Measurements from ENCODE around the gene MCOLN2.
A peak's percentile ranks its signal among the peaks of the same experiment; 100 is the strongest.
"Not testable (repeated sequence)": the region's sequence is repeated elsewhere in the genome, so short reads cannot be mapped to it uniquely, and the experiment has no call there.

The MCOLN2 gene

GRCh38 chr1:84996846-84997666 lies at the start of gene MCOLN2:
Gene MCOLN2 (minus strand): TSS chr1:84997113. CDS start chr1:84996872, 241 bp downstream.
- DNase-seq (ENCODE audit: low spot score): peak; percentile 80

- no peak for DNase-seq (ENCODE audit: low spot score)
Measured at GRCh38 chr1:85042413-85042812, 45.5 kb upstream of the MCOLN2 start.

- no peak for DNase-seq (ENCODE audit: low spot score)
Measured at GRCh38 chr1:85041793-85042192, 44.9 kb upstream of the MCOLN2 start.

GRCh38 chr1:85033221-85033620 lies 36.3 kb upstream of the MCOLN2 start:
- DNase-seq (ENCODE audit: low spot score): no peak

- DNase-seq (ENCODE audit: low spot score): no peak
Measured at GRCh38 chr1:85030536-85030935, 33.6 kb upstream of the MCOLN2 start.

GRCh38 chr1:85028151-85028550 lies 31.2 kb upstream of the MCOLN2 start:
- no peak for DNase-seq (ENCODE audit: low spot score)

GRCh38 chr1:85027242-85027983 lies 30.5 kb upstream of the MCOLN2 start:
- no peak for DNase-seq (ENCODE audit: low spot score)

- no peak for DNase-seq (ENCODE audit: low spot score)
Measured at GRCh38 chr1:85025940-85026339, 29.0 kb upstream of the MCOLN2 start.

- DNase-seq (ENCODE audit: low spot score): no peak
Measured at GRCh38 chr1:85024736-85025135, 27.8 kb upstream of the MCOLN2 start.

- no peak for DNase-seq (ENCODE audit: low spot score)
Measured at GRCh38 chr1:85022700-85023099, 25.8 kb upstream of the MCOLN2 start.

- DNase-seq (ENCODE audit: low spot score): no peak
Measured at GRCh38 chr1:85019994-85020393, 23.1 kb upstream of the MCOLN2 start.

GRCh38 chr1:85015826-85016225 lies 18.9 kb upstream of the MCOLN2 start:
- DNase-seq (ENCODE audit: low spot score): no peak

GRCh38 chr1:85005641-85006040 lies 8.7 kb upstream of the MCOLN2 start:
- not testable (repeated sequence) for DNase-seq (ENCODE audit: low spot score)

GRCh38 chr1:85001742-85002141 lies 4.8 kb upstream of the MCOLN2 start:
- no peak for DNase-seq (ENCODE audit: low spot score)

- DNase-seq (ENCODE audit: low spot score): no peak
Measured at GRCh38 chr1:84998642-84999280, 1.8 kb upstream of the MCOLN2 start.

GRCh38 chr1:84997667-84998600 lies 1.0 kb upstream of the MCOLN2 start:
- peak; percentile 59 for DNase-seq (ENCODE audit: low spot score)

- DNase-seq (ENCODE audit: low spot score): no peak
Measured at GRCh38 chr1:84995484-84996334, 1.2 kb downstream of the MCOLN2 start.

GRCh38 chr1:84991097-84991920 lies 5.6 kb downstream of the MCOLN2 start:
- DNase-seq (ENCODE audit: low spot score): no peak

- DNase-seq (ENCODE audit: low spot score): no peak
Measured at GRCh38 chr1:84988588-84988987, 8.3 kb downstream of the MCOLN2 start.

- not testable (repeated sequence) for DNase-seq (ENCODE audit: low spot score)
Measured at GRCh38 chr1:84986561-84986960, 10.4 kb downstream of the MCOLN2 start.

All from ecto neural progenitor cell (in vitro differentiated cells).